Spinal cord (tissue), 10 donors: Measurements from ENCODE around the gene FAM53C. TPM values are rescaled to one million over a fixed set of nuclear protein-coding genes. Genes with fewer than 3 reads are reported as not detected.

Source experiments
- DNase-seq, 6 donors: peaks; one replicate each; pipeline versions ENCODE4 v3.0.0 to v3.0.0-alpha.2; 2013 to 2015; ENCODE audit warnings: low spot score in 6 of 6, low read depth in 4 of 6
- H3K27ac ChIP-seq: one replicate; pipeline ENCODE4 v1.5.1; 2013; ENCODE audit warnings: low read depth, low read length, control low read depth
- H3K27me3 ChIP-seq: one replicate; pipeline ENCODE4 v1.6.1; 2013; ENCODE audit warnings: low read length; ENCODE audit not compliant: control insufficient read depth, insufficient read depth
- H3K36me3 ChIP-seq: one replicate; pipeline ENCODE4 v1.6.1; 2013; ENCODE audit warnings: low read length; ENCODE audit not compliant: control insufficient read depth, insufficient read depth
- H3K4me1 ChIP-seq: one replicate; pipeline ENCODE4 v1.6.1; 2013; ENCODE audit warnings: low read length; ENCODE audit not compliant: control insufficient read depth, insufficient read depth
- H3K4me3 ChIP-seq: one replicate; pipeline ENCODE4 v1.5.1; 2013; ENCODE audit warnings: low read depth, low read length, control low read depth
- H3K9me3 ChIP-seq: one replicate; pipeline ENCODE4 v1.6.1; 2013; ENCODE audit warnings: low read length; ENCODE audit not compliant: control insufficient read depth, insufficient read depth
- WGBS: methylation state at CpG from one replicate; pipeline ENCODE4 v1.1.5; 2013; ENCODE audit warnings: missing lambda C conversion rate; ENCODE audit not compliant: insufficient coverage; 5-methylcytosine and 5-hydroxymethylcytosine counted together
- polyA plus RNA-seq, 2 donors: library from polyadenylated mRNA; unstranded; fragments of 120-200 nt; gene quantifications; one replicate each; pipeline ENCODE4 v1.2.1, GENCODE V29; 2013; ENCODE audit not compliant: insufficient read length in 2 of 2
- total RNA-seq, 2 donors: library from RNA; depleted of rRNA in 1 of 2; stranded (reverse); fragments of 120-200 nt in 1 of 2; fragments of >200 nt in 1 of 2; gene quantifications; one replicate each; pipeline versions ENCODE4 v1.2.3 to v1.2.4, GENCODE V29; 2013 to 2014
- donor health status: healthy.

Gene FAM53C
- total and polyA plus RNA-seq, 4 donors, result 21.5 to 34.9 (median 30.0) TPM

- Histone ChIP-seq H3K27ac (no peak overlapping the region), H3K4me1 (no peaks in the 10 kb centered on the region), H3K4me3 (no peak overlapping the region), H3K27me3 (no peaks in the 10 kb centered on the region), H3K36me3 (peaks cover 58% of the 10 kb centered on the region), H3K9me3 (no peaks in the 10 kb centered on the region)
- 95% methylated on average over 14 of the region's 14 CpGs for whole genome bisulfite sequencing
- no peak for DNase-seq
These were observed 8.8 kb downstream of the FAM53C start for GRCh38 chr5:138346889-138347288.

GRCh38 chr5:138349852-138350562 lies 11.9 kb downstream of the FAM53C start:
- Histone ChIP-seq H3K27me3 (no peaks in the 10 kb centered on the region), H3K9me3 (peaks cover 4% of the 10 kb centered on the region), H3K4me1 (no peaks in the 10 kb centered on the region), H3K4me3 (no peak overlapping the region), H3K36me3 (peaks cover 42% of the 10 kb centered on the region), H3K27ac (no peak overlapping the region)
- no peak for DNase-seq
- no CpG with 5 or more reads among the region's 1 CpG for WGBS

GRCh38 chr5:138350563-138350890 lies 12.5 kb downstream of the FAM53C start:
- no peak overlapping the region for H3K4me3 ChIP-seq
- H3K9me3 ChIP-seq, result peaks cover 4% of the 10 kb centered on the region
- no peaks in the 10 kb centered on the region for H3K4me1 ChIP-seq
- peaks cover 37% of the 10 kb centered on the region for H3K36me3 ChIP-seq
- no peak overlapping the region for H3K27ac ChIP-seq
- DNase-seq, result no peak
- no peaks in the 10 kb centered on the region for H3K27me3 ChIP-seq

GRCh38 chr5:138351056-138351455 lies 13.0 kb downstream of the FAM53C start:
- Histone ChIP-seq H3K4me1 (no peaks in the 10 kb centered on the region), H3K9me3 (peaks cover 4% of the 10 kb centered on the region), H3K36me3 (peaks cover 33% of the 10 kb centered on the region), H3K27me3 (no peaks in the 10 kb centered on the region), H3K4me3 (no peak overlapping the region), H3K27ac (no peak overlapping the region)
- no peak for DNase-seq
- WGBS, result no CpG with 5 or more reads among the region's 1 CpG

GRCh38 chr5:138351517-138351916 lies 13.5 kb downstream of the FAM53C start:
- H3K27me3 ChIP-seq, result no peaks in the 10 kb centered on the region
- no peaks in the 10 kb centered on the region for H3K4me1 ChIP-seq
- H3K27ac ChIP-seq, result no peak overlapping the region
- peaks cover 28% of the 10 kb centered on the region for H3K36me3 ChIP-seq
- no peak for DNase-seq
- peaks cover 4% of the 10 kb centered on the region for H3K9me3 ChIP-seq
- no peak overlapping the region for H3K4me3 ChIP-seq

GRCh38 chr5:138352071-138352721 lies 14.1 kb downstream of the FAM53C start, which contains the start of gene KDM3B:
Gene KDM3B, plus strand, starts transcription at chr5:138352685. Its CDS starts 111 bp downstream, at chr5:138352796.
- H3K4me1 ChIP-seq, result no peaks in the 10 kb centered on the region
- WGBS, result 2% methylated on average over 17 of the region's 30 CpGs
- H3K27ac ChIP-seq, result peak within 1 kb of the TSS; percentile 95
- peak within 1 kb of the TSS; percentile 89 for H3K4me3 ChIP-seq
- peaks cover 21% of the 10 kb centered on the region for H3K36me3 ChIP-seq
- peaks cover 4% of the 10 kb centered on the region for H3K9me3 ChIP-seq
- peak in 4 of 6 donors; percentile 53 to 95 (median 85) for DNase-seq
- H3K27me3 ChIP-seq, result no peaks in the 10 kb centered on the region

DNA sequence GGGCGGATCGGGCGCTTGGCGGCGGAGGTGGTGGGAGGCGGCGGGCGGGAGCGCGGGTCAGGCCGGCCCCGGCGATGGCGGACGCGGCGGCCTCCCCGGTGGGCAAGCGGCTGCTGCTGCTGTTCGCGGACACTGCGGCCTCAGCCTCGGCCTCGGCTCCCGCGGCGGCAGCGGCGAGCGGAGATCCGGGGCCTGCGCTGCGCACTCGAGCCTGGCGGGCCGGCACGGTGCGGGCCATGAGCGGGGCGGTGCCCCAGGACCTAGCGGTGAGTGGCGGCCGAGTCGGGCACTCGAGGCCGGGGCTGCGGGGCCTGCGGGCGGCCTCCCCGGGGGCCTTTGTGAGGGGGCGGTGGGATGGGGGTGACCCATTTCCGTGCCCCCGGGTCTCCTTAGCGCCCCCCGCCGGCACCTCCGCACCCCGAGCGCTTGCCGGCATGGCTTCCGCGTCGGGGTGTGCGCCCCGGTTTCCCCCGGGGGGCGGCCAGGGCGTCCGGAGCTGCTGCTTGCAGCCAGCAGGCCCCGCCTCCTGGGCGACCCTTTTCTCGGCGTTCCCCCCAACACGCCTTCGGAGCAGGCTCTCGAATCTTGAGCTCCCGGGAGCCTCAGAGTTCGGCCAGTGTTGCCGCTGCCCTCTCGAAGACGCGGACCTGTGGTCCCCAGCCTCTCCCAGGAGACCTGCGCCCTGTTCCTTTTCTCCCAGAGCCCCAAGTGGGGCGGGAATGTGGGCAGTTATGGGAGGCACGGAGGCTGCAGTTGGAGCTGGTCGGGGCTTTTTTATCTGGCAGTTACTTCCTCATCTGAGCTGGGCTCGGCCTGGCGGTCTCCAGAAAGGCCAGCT lies 14.9 kb downstream of the FAM53C start:
- Histone ChIP-seq H3K9me3 (peaks cover 4% of the 10 kb centered on the region), H3K27ac (peak overlapping the region; percentile 95), H3K4me1 (no peaks in the 10 kb centered on the region), H3K27me3 (no peaks in the 10 kb centered on the region), H3K4me3 (peak overlapping the region; percentile 89), H3K36me3 (peaks cover 14% of the 10 kb centered on the region)
- WGBS, result under 1% methylated on average over 86 of the region's 88 CpGs
- peak in 3 of 6 donors; percentile 68 to 85 (median 80) for DNase-seq

GRCh38 chr5:138353560-138354080 lies 15.6 kb downstream of the FAM53C start:
- Histone ChIP-seq H3K36me3 (peaks cover 10% of the 10 kb centered on the region), H3K27ac (peak overlapping the region; percentile 95), H3K4me3 (peak overlapping the region; percentile 89), H3K9me3 (peaks cover 4% of the 10 kb centered on the region), H3K27me3 (no peaks in the 10 kb centered on the region), H3K4me1 (no peaks in the 10 kb centered on the region)
- 0% methylated on average over 6 of the region's 11 CpGs for WGBS
- DNase-seq, result peak in 1 of 6 donors; percentile 74

GRCh38 chr5:138354387-138354786 lies 16.3 kb downstream of the FAM53C start:
- Histone ChIP-seq H3K4me3 (peak overlapping the region; percentile 89), H3K27ac (peak overlapping the region; percentile 95), H3K27me3 (no peaks in the 10 kb centered on the region), H3K4me1 (no peaks in the 10 kb centered on the region), H3K36me3 (peaks cover 4% of the 10 kb centered on the region), H3K9me3 (peaks cover 4% of the 10 kb centered on the region)
- no peak for DNase-seq
- WGBS, result 0% methylated on average over 4 of the region's 5 CpGs
